WTC11 (cell line): Measurements from ENCODE around the gene ST3GAL5. TPM values are rescaled to one million over a fixed set of nuclear protein-coding genes. Genes with fewer than 3 reads are reported as not detected.

Experiments
- ATAC-seq: fragments of 200-7000 bp; cut with Tn5 transposase; 2 replicates; pipeline ENCODE4 v1.10.0; 2021; ENCODE audit warnings: mild to moderate bottlenecking, moderate library complexity
- CTCF ChIA-PET: fragments of 300-600 bp; sonication (Branson Sonifier 250); formaldehyde crosslinking; loops from one replicate; lab custom pipeline; 2021; ENCODE audit warnings: antibody characterized with exemption; lab: Charles Lee
- POLR2A ChIA-PET: fragments of 350-600 bp; sonication (Branson Sonifier 250); formaldehyde crosslinking; loops from one replicate; lab custom pipeline; 2021; ENCODE audit warnings: antibody characterized with exemption; lab: Charles Lee
- DNase-seq: peaks from one replicate; pipeline ENCODE4 v3.0.0; 2021; ENCODE audit warnings: low spot score
- H3K27ac Mint-ChIP-seq: 2 replicates; pipeline ENCODE4 v1.8.0; 2021; ENCODE audit warnings: mixed read lengths
- H3K27me3 Mint-ChIP-seq: 2 replicates; pipeline ENCODE4 v1.8.0; 2021; ENCODE audit warnings: low read depth, mild to moderate bottlenecking, moderate library complexity, mixed read lengths
- H3K36me3 Mint-ChIP-seq: 2 replicates; pipeline ENCODE4 v1.8.0; 2021; ENCODE audit warnings: mixed read lengths
- H3K4me1 Mint-ChIP-seq: 2 replicates; pipeline ENCODE4 v1.8.0; 2022; ENCODE audit warnings: mixed read lengths
- H3K4me3 Mint-ChIP-seq: 2 replicates; pipeline ENCODE4 v1.8.0; 2021; ENCODE audit warnings: mild to moderate bottlenecking, moderate library complexity, mixed read lengths
- H3K9me3 Mint-ChIP-seq: 2 replicates; pipeline ENCODE4 v1.8.0; 2021; ENCODE audit warnings: mixed read lengths
- ARID4B ChIP-seq: sonication (generic); formaldehyde crosslinking; IDR thresholded peaks from 2 replicates; pipeline ENCODE4 v1.8.0; 2023; ENCODE audit warnings: missing genetic modification reagents, mild to moderate bottlenecking, borderline replicate concordance
- CDX4 ChIP-seq: fragments of 250-450 bp; sonication (Bioruptor Pico); IDR thresholded peaks from 2 replicates; pipeline ENCODE4 v1.9.0; 2021; ENCODE audit warnings: moderate library complexity, mild to moderate bottlenecking, inconsistent platforms, borderline replicate concordance
- ESRRA ChIP-seq: sonication (generic); formaldehyde crosslinking; IDR thresholded peaks from 2 replicates; pipeline ENCODE4 v1.8.1; 2022; ENCODE audit warnings: mild to moderate bottlenecking, missing genetic modification reagents, borderline replicate concordance
- FOXP1 ChIP-seq: sonication (generic); formaldehyde crosslinking; IDR thresholded peaks from 2 replicates; pipeline ENCODE4 v1.8.0; 2022; ENCODE audit warnings: missing genetic modification reagents, mild to moderate bottlenecking, moderate library complexity, borderline replicate concordance
- GRHL2 ChIP-seq: fragments of 250-450 bp; sonication (Bioruptor Pico); IDR thresholded peaks from 2 replicates; pipeline ENCODE4 v1.8.0; 2022; ENCODE audit warnings: mild to moderate bottlenecking, moderate library complexity; ENCODE audit not compliant: insufficient replicate concordance, severe bottlenecking
- OVOL2 ChIP-seq: fragments of 250-450 bp; sonication (Bioruptor Pico); IDR thresholded peaks from 2 replicates; pipeline ENCODE4 v1.9.0; 2021; ENCODE audit warnings: mild to moderate bottlenecking, borderline replicate concordance
- ZBTB21 ChIP-seq: sonication (generic); formaldehyde crosslinking; IDR thresholded peaks from 2 replicates; pipeline ENCODE4 v1.8.1; 2023; ENCODE audit warnings: mild to moderate bottlenecking, missing genetic modification reagents, borderline replicate concordance
- ZNF263 ChIP-seq: sonication (generic); formaldehyde crosslinking; IDR thresholded peaks from 2 replicates; pipeline ENCODE4 v1.8.1; 2022; ENCODE audit warnings: low read depth, mild to moderate bottlenecking, moderate library complexity, missing genetic modification reagents
- ZNF317 ChIP-seq: sonication (generic); formaldehyde crosslinking; IDR thresholded peaks from 2 replicates; pipeline ENCODE4 v1.8.1; 2023; ENCODE audit warnings: low read depth, mild to moderate bottlenecking, moderate library complexity, missing genetic modification reagents, borderline replicate concordance
- ZNF396 ChIP-seq: fragments of 250-450 bp; sonication (Bioruptor Pico); IDR thresholded peaks from 2 replicates; pipeline ENCODE4 v1.8.0; 2021; ENCODE audit warnings: mild to moderate bottlenecking, moderate library complexity, borderline replicate concordance
- ZNF532 ChIP-seq: fragments of 250-450 bp; sonication (Bioruptor Pico); IDR thresholded peaks from 2 replicates; pipeline ENCODE4 v1.9.0; 2021; ENCODE audit warnings: mild to moderate bottlenecking, borderline replicate concordance
- total RNA-seq: library from RNA; stranded (reverse); gene quantifications from 3 replicates; pipeline ENCODE4 v1.2.3, GENCODE V29; 2021
- TF ChIP-seq, protein P1 (sequence below): sonication (generic); formaldehyde crosslinking; IDR thresholded peaks from 2 replicates; pipeline ENCODE4 v1.8.0; 2022; ENCODE audit warnings: mild to moderate bottlenecking, missing genetic modification reagents
- TF ChIP-seq, protein P2 (sequence below): fragments of 200-600 bp; IDR thresholded peaks from 2 replicates; pipeline ENCODE4 v1.8.0; 2022; ENCODE audit warnings: antibody characterized with exemption
- TF ChIP-seq, protein P3 (sequence below): sonication (generic); formaldehyde crosslinking; IDR thresholded peaks from 2 replicates; pipeline ENCODE4 v1.8.1; 2022; ENCODE audit warnings: mild to moderate bottlenecking, missing genetic modification reagents, moderate library complexity, borderline replicate concordance

Gene ST3GAL5
- total RNA-seq, 1 experiment from 2014 or later = 5.9 TPM

DNA sequence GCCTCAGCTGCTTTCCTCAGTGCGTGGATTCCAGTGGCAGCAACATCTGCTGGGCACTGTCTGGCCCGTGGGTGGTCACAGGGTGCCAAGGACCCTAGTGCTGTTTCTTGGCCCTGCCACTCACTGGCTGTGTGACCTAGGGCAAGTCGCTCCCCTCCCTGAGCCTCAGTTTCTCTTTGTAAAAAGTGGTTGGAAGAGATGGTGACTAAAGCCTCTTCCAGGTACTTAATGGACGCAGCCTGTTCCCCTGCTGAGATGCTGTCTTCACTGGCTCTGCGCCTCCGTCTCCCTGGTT lies 92.8 kb downstream of the ST3GAL5 start:
- 0 out of 2 replicates have a peak, but pooled peaks cover 4% of the 10 kb centered on the region for H3K27me3 Mint-ChIP-seq
- no peak for TF ChIP-seq ARID4B
- TF ChIP-seq ZNF532 = no peak
- no peak for TF ChIP-seq ZNF396 (CRISPR knock-in tag)
- no peak for TF ChIP-seq ZNF263 (CRISPR knock-in tag)
- no peak for TF ChIP-seq ZNF317 (CRISPR knock-in tag)
- TF ChIP-seq, protein P1, sequence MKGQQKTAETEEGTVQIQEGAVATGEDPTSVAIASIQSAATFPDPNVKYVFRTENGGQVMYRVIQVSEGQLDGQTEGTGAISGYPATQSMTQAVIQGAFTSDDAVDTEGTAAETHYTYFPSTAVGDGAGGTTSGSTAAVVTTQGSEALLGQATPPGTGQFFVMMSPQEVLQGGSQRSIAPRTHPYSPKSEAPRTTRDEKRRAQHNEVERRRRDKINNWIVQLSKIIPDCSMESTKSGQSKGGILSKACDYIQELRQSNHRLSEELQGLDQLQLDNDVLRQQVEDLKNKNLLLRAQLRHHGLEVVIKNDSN = no peak
- no peak for TF ChIP-seq FOXP1 (CRISPR knock-in tag)
- TF ChIP-seq ZBTB21 = no peak
- TF ChIP-seq, protein P2, sequence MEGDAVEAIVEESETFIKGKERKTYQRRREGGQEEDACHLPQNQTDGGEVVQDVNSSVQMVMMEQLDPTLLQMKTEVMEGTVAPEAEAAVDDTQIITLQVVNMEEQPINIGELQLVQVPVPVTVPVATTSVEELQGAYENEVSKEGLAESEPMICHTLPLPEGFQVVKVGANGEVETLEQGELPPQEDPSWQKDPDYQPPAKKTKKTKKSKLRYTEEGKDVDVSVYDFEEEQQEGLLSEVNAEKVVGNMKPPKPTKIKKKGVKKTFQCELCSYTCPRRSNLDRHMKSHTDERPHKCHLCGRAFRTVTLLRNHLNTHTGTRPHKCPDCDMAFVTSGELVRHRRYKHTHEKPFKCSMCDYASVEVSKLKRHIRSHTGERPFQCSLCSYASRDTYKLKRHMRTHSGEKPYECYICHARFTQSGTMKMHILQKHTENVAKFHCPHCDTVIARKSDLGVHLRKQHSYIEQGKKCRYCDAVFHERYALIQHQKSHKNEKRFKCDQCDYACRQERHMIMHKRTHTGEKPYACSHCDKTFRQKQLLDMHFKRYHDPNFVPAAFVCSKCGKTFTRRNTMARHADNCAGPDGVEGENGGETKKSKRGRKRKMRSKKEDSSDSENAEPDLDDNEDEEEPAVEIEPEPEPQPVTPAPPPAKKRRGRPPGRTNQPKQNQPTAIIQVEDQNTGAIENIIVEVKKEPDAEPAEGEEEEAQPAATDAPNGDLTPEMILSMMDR = no peak
- no peak for TF ChIP-seq OVOL2 (CRISPR knock-in tag)
- H3K36me3 Mint-ChIP-seq = no peaks in the 10 kb centered on the region
- DNase-seq = no peak
- H3K4me1 Mint-ChIP-seq = no peaks in the 10 kb centered on the region
- POLR2A ChIA-PET = no interaction called here
- no peak for ATAC-seq
- no peak overlapping the region for H3K27ac Mint-ChIP-seq
- no peak overlapping the region for H3K4me3 Mint-ChIP-seq
- CTCF ChIA-PET = interaction anchor here (0.9 to 2.3 kb wide), 3 partner anchors 46 to 159 kb away, joined by 3 to 13 read pairs (median 4); no protein-coding TSS in a partner anchor
- peaks cover 4% of the 10 kb centered on the region; the same call in 1 of the 2 replicates for H3K9me3 Mint-ChIP-seq

GRCh38 chr2:85795331-85796045 lies 93.3 kb downstream of the ST3GAL5 start:
- Mint-ChIP-seq H3K4me1 (no peaks in the 10 kb centered on the region), H3K4me3 (no peak overlapping the region), H3K9me3 (no peaks in the 10 kb centered on the region), H3K27ac (no peak overlapping the region), H3K36me3 (no peaks in the 10 kb centered on the region), H3K27me3 (no peaks in the 10 kb centered on the region)
- DNase-seq = no peak
- ChIA-PET CTCF (interaction anchor here (0.9 to 2.3 kb wide), 5 partner anchors 19 to 158 kb away, joined by 3 to 13 read pairs (median 4); no protein-coding TSS in a partner anchor), POLR2A (no interaction called here)
- no peak for ATAC-seq
- TF ChIP-seq, protein P3, sequence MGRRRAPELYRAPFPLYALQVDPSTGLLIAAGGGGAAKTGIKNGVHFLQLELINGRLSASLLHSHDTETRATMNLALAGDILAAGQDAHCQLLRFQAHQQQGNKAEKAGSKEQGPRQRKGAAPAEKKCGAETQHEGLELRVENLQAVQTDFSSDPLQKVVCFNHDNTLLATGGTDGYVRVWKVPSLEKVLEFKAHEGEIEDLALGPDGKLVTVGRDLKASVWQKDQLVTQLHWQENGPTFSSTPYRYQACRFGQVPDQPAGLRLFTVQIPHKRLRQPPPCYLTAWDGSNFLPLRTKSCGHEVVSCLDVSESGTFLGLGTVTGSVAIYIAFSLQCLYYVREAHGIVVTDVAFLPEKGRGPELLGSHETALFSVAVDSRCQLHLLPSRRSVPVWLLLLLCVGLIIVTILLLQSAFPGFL (CRISPR knock-in tag) = no peak
- no peak for TF ChIP-seq CDX4
- no peak for TF ChIP-seq ARID4B
- no peak for TF ChIP-seq ESRRA (CRISPR knock-in tag)
- TF ChIP-seq GRHL2 = no peak
